ENCODE data around the gene NUP153. TPM values are rescaled to one million over a fixed set of nuclear protein-coding genes. Genes with fewer than 3 reads are reported as not detected.

NUP153 gene
- total RNA-seq, 1 experiment from 2014 or later: 99.3 TPM

DNA sequence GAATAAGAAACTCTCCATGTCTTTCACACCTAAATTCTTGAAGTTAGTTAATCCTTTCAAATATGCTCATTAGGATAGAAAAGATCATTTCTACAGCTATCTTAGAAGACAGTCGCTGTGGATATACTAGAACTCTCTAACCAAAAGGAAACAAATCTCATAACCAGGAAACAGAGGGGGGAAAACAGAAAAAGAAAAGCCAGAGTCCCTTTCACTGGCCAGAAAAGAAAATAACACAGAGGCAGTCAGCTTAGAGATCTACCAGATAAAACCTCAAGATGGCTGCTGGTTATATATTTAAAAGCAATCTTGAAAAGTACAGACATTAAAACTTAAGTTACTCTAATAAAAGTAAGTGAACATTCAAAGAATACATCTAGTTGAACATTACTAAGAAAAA, 19.6 kb downstream of the NUP153 start:
- Histone ChIP-seq H3K9ac (ENCODE audit: extremely low read depth, insufficient read length, low read length) (no peak overlapping the region), H2AFZ (ENCODE audit: low read length) (no peak overlapping the region), H4K8ac (replicated peaks; ENCODE audit: insufficient read length, low read depth, low read length) (no peak overlapping the region), H2BK12ac (ENCODE audit: insufficient read length, low read depth, low read length) (no peak overlapping the region), H3K23ac (ENCODE audit: insufficient read length, low read depth, low read length) (no peak overlapping the region), H3K23me2 (ENCODE audit: insufficient read length, low read depth, low read length, poor library complexity, severe bottlenecking) (no peaks in the 10 kb centered on the region), H3K79me2 (ENCODE audit: insufficient read depth, low read length) (peaks cover 27% of the 10 kb centered on the region), H3K4me1 (ENCODE audit: insufficient read depth, low read length) (peaks cover 4% of the 10 kb centered on the region; the same call in 1 of the 2 replicates), H3K9me3 (ENCODE audit: control insufficient read depth, low read depth, low read length) (no peaks in the 10 kb centered on the region), H3K4ac (ENCODE audit: low read depth, low read length) (no peak overlapping the region), H3K4me2 (ENCODE audit: insufficient read depth, insufficient read length, low read length) (no peak overlapping the region), H4K91ac (ENCODE audit: insufficient read length, low read depth, low read length) (no peak overlapping the region), H3K14ac (ENCODE audit: insufficient read depth, low read length) (no peak overlapping the region), H3K18ac (ENCODE audit: insufficient read length, low read depth, low read length) (no peak overlapping the region), H4K20me1 (ENCODE audit: control insufficient read depth, insufficient read depth, insufficient read length) (no peaks in the 10 kb centered on the region), H2BK20ac (ENCODE audit: low read depth, low read length, poor library complexity, severe bottlenecking) (no peak overlapping the region), H2BK5ac (ENCODE audit: insufficient read length, low read length) (no peak overlapping the region), H3K56ac (ENCODE audit: insufficient read length, low read depth, low read length) (no peak overlapping the region), H2BK15ac (ENCODE audit: low read depth, low read length) (no peak overlapping the region), H3K27me3 (ENCODE audit: insufficient read depth, low read length) (no peaks in the 10 kb centered on the region), H3K27ac (ENCODE audit: insufficient read length, low read depth, low read length) (no peak overlapping the region), H2AK5ac (ENCODE audit: insufficient read length, low read length) (no peak overlapping the region), H2BK120ac (ENCODE audit: low read depth, low read length, poor library complexity, severe bottlenecking) (no peak overlapping the region), H4K5ac (ENCODE audit: insufficient read length, low read depth, low read length) (no peak overlapping the region), H3T11ph (ENCODE audit: low read length) (no peak overlapping the region), H3K79me1 (ENCODE audit: insufficient read depth, low read depth, low read length, poor library complexity, severe bottlenecking) (peaks cover 13% of the 10 kb centered on the region)
- no peak overlapping the region for H3K4me3 Mint-ChIP-seq
- H3K9me3 Mint-ChIP-seq: peaks cover 0 to 3% of the 10 kb centered on the region in 2 experiments; a peak in 1 of 5 replicates
- peaks cover 41 to 55% (median 50%) of the 10 kb centered on the region in 3 experiments for H3K36me3 Mint-ChIP-seq (ENCODE audit: insufficient read depth in 1 of 3, low read depth in 3 of 3)
- no peak for DNase-seq
- no peaks in the 10 kb centered on the region for H3K27me3 Mint-ChIP-seq (ENCODE audit: low read depth)
- peak overlapping the region in 1 of 3 experiments; percentile 21; a peak in 1 of 7 replicates for H3K27ac Mint-ChIP-seq
- peaks cover 26 to 30% of the 10 kb centered on the region in 2 experiments for H3K4me1 Mint-ChIP-seq
- WGBS (ENCODE audit: extremely low coverage, insufficient read length, low lambda C conversion rate): no CpG with 5 or more reads among the region's 1 CpG
- no peak for TF ChIP-seq CTCF (conservative IDR thresholded peaks at IDR 0.05)

Data from H9 (cell line).